Transverse colon (tissue), 3 donors: ENCODE data around the gene GNAT3.

ENCODE experiments used
- POLR2A ChIP-seq: fragments of 450-650 bp; IDR thresholded peaks from one replicate; pipeline ENCODE4 v1.6.1; 2016; ENCODE audit warnings: antibody characterized with exemption, mild to moderate bottlenecking, moderate library complexity
- TF ChIP-seq, protein P1 (sequence below), 5 experiments: fragments of 200-600 bp in 3 of 5; fragments of 450-650 bp in 2 of 5; sonication (generic) in 3 of 5; IDR thresholded peaks; 1 replicate in 2 of 5; 2 replicates in 3 of 5; pipeline ENCODE4 v1.5.1; 2016 to 2017; ENCODE audit warnings: antibody characterized with exemption in 5 of 5, inconsistent platforms in 3 of 5, mild to moderate bottlenecking in 2 of 5, moderate library complexity in 1 of 5

DNA sequence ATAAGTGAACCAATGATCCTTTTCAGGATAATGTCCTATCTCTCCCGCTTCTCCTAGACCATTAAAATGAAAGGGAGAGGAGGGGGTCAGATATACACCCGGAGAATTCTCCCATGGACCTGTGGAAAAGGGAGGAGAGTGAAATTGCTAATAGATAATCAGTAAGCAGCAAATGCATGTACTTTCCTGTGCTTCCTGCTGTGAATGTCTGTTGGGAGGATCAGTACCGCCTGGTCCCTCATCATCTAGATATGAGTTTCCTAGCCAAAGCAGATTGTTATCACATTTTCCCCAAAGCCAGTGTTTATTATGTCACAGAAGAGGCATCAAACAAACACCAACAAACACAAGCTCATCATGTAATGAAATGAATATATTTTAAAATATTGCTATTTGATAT is 96.8 kb downstream of the GNAT3 start:
- TF ChIP-seq, protein P1, sequence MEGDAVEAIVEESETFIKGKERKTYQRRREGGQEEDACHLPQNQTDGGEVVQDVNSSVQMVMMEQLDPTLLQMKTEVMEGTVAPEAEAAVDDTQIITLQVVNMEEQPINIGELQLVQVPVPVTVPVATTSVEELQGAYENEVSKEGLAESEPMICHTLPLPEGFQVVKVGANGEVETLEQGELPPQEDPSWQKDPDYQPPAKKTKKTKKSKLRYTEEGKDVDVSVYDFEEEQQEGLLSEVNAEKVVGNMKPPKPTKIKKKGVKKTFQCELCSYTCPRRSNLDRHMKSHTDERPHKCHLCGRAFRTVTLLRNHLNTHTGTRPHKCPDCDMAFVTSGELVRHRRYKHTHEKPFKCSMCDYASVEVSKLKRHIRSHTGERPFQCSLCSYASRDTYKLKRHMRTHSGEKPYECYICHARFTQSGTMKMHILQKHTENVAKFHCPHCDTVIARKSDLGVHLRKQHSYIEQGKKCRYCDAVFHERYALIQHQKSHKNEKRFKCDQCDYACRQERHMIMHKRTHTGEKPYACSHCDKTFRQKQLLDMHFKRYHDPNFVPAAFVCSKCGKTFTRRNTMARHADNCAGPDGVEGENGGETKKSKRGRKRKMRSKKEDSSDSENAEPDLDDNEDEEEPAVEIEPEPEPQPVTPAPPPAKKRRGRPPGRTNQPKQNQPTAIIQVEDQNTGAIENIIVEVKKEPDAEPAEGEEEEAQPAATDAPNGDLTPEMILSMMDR (IDR thresholded peaks at IDR 0.05), result no peak
- TF ChIP-seq POLR2A, result no peak
